Measurements from ENCODE around the gene MOB2. TPM values are rescaled to one million over a fixed set of nuclear protein-coding genes. Genes with fewer than 3 reads are reported as not detected.

MOB2 gene
- total RNA-seq, 2 donors from 2014 or later = 11.4 to 31.3 TPM

GRCh38 chr11:1479006-1479677 is 7.4 kb downstream of the MOB2 start:
- H3K27ac ChIP-seq = no peak overlapping the region
- DNase-seq = peak in 2 of 4 donors; percentile 32 to 35

GRCh38 chr11:1478544-1478943 is 8.0 kb downstream of the MOB2 start:
- Histone ChIP-seq H3K36me3 (replicated peaks in 1 of 2; ENCODE audit: insufficient read depth in 1 of 2, low read depth in 2 of 2) (peaks cover 0 to 4% of the 10 kb centered on the region in 2 donors), H3K4me1 (no peaks in the 10 kb centered on the region), H3K4me3 (no peak overlapping the region), H3K9me3 (no peaks in the 10 kb centered on the region), H3K27me3 (no peaks in the 10 kb centered on the region), H3K27ac (no peak overlapping the region)
- intact Hi-C loops (cut with DNase I) = no loop called here
- ATAC-seq (no peak), DNase-seq (peak in 1 of 4 donors; percentile 7)
- 67 to 81% methylated on average over 8 to 9 of the region's 9 CpGs for WGBS, 2 donors
- TF ChIP-seq CTCF (IDR thresholded peaks at IDR 0.05) = no peak
- TF ChIP-seq POLR2A (IDR thresholded peaks at IDR 0.05) = no peak

More at GRCh38 chr11:1479006-1479677, 7.4 kb downstream of the MOB2 start:
- intact Hi-C loops (cut with DNase I) = no loop called here
- 85 to 89% methylated on average over 5 to 8 of the region's 9 CpGs for WGBS, 2 donors
- H3K27me3 ChIP-seq = no peaks in the 10 kb centered on the region
- no peaks in the 10 kb centered on the region for H3K4me1 ChIP-seq
- ATAC-seq = no peak
- H3K4me3 ChIP-seq = no peak overlapping the region
- H3K9me3 ChIP-seq = no peaks in the 10 kb centered on the region
- TF ChIP-seq POLR2A (IDR thresholded peaks at IDR 0.05) (no peak), CTCF (IDR thresholded peaks at IDR 0.05) (no peak)
- peaks cover 0 to 4% of the 10 kb centered on the region in 2 donors for H3K36me3 ChIP-seq (replicated peaks in 1 of 2; ENCODE audit: insufficient read depth in 1 of 2, low read depth in 2 of 2)

- H3K9me3 ChIP-seq = no peaks in the 10 kb centered on the region
- H3K4me3 ChIP-seq = no peak overlapping the region
- no peaks in the 10 kb centered on the region for H3K27me3 ChIP-seq
- no peak overlapping the region for H3K27ac ChIP-seq
- DNase-seq (peak in 1 of 4 donors; percentile 3), ATAC-seq (no peak)
- WGBS, 2 donors = 93 to 99% methylated on average over 10 to 13 of the region's 13 CpGs
- H3K4me1 ChIP-seq = no peaks in the 10 kb centered on the region
- intact Hi-C loops (cut with DNase I) = no loop called here
- TF ChIP-seq CTCF (IDR thresholded peaks at IDR 0.05) (no peak), POLR2A (IDR thresholded peaks at IDR 0.05) (no peak)
- peaks cover 0 to 5% of the 10 kb centered on the region in 2 donors for H3K36me3 ChIP-seq (replicated peaks in 1 of 2; ENCODE audit: insufficient read depth in 1 of 2, low read depth in 2 of 2)
Observed at GRCh38 chr11:1478011-1478410, 8.6 kb downstream of the MOB2 start.

- no peak overlapping the region for H3K4me3 ChIP-seq
- intact Hi-C loops (cut with DNase I) = no loop called here
- peak in 1 of 4 donors; percentile 4 for DNase-seq
- 88 to 90% methylated on average over 20 of the region's 20 CpGs for WGBS, 2 donors
- no peak for ATAC-seq
- no peaks in the 10 kb centered on the region for H3K4me1 ChIP-seq
- H3K27ac ChIP-seq = no peak overlapping the region
- H3K27me3 ChIP-seq = no peaks in the 10 kb centered on the region
- TF ChIP-seq CTCF (IDR thresholded peaks at IDR 0.05) = no peak
- TF ChIP-seq POLR2A (IDR thresholded peaks at IDR 0.05) = no peak
- no peaks in the 10 kb centered on the region for H3K9me3 ChIP-seq
- H3K36me3 ChIP-seq (replicated peaks in 1 of 2; ENCODE audit: insufficient read depth in 1 of 2, low read depth in 2 of 2) = peaks cover 0 to 5% of the 10 kb centered on the region in 2 donors
Observed at GRCh38 chr11:1476940-1477736, 9.4 kb downstream of the MOB2 start.

Data from body of pancreas (tissue), 4 donors.